Activated CD8-positive, alpha-beta T cell treated with anti-CD3 and anti-CD28 coated beads for 36 hours (primary cell): Measurements from ENCODE around the gene GPX3. TPM values are rescaled to one million over a fixed set of nuclear protein-coding genes. Genes with fewer than 3 reads are reported as not detected.

Source experiments
- ATAC-seq: fragments of 200-7000 bp; cut with Tn5 transposase; one replicate; pipeline ENCODE4 v1.10.0; 2021; ENCODE audit warnings: mild to moderate bottlenecking, moderate library complexity
- CTCF ChIA-PET: fragments of 350-600 bp; sonication (Branson Sonifier 250); formaldehyde crosslinking; loops from one replicate; lab custom pipeline; 2021; ENCODE audit warnings: antibody characterized with exemption; lab: Charles Lee
- POLR2A ChIA-PET: fragments of 350-600 bp; sonication (Branson Sonifier 250); formaldehyde crosslinking; loops from one replicate; lab custom pipeline; 2021; ENCODE audit warnings: antibody characterized with exemption; lab: Charles Lee
- DNase-seq: peaks from one replicate; pipeline ENCODE4 v3.0.0-alpha.2; 2020
- H3K27ac Mint-ChIP-seq: one replicate; pipeline ENCODE4 v1.8.0; 2021; ENCODE audit warnings: mild to moderate bottlenecking, mixed read lengths
- H3K27me3 Mint-ChIP-seq: one replicate; pipeline ENCODE4 v1.8.0; 2021; ENCODE audit warnings: mixed read lengths
- H3K36me3 Mint-ChIP-seq: one replicate; pipeline ENCODE4 v1.8.0; 2021; ENCODE audit warnings: low read depth, mixed read lengths
- H3K4me1 Mint-ChIP-seq: one replicate; pipeline ENCODE4 v1.8.0; 2021; ENCODE audit warnings: low read depth, mixed read lengths
- H3K4me3 Mint-ChIP-seq: one replicate; pipeline ENCODE4 v1.8.0; 2021; ENCODE audit warnings: mild to moderate bottlenecking, moderate library complexity, mixed read lengths
- H3K9me3 Mint-ChIP-seq: one replicate; pipeline ENCODE4 v1.8.0; 2021; ENCODE audit warnings: mixed read lengths
- CTCF ChIP-seq: fragments of 200-600 bp; IDR thresholded peaks from one replicate; pipeline ENCODE4 v1.8.0; 2022; ENCODE audit warnings: antibody characterized with exemption, mild to moderate bottlenecking
- intact Hi-C: fragments of 100-400 bp; cut with micrococcal nuclease; formaldehyde crosslinking; loops from one replicate; pipeline ENCODE4 v1.10.0; 2022
- total RNA-seq, 2 experiments: library from RNA; stranded (reverse); gene quantifications; one replicate each; pipeline ENCODE4 v1.2.3, GENCODE V29; 2021

Gene GPX3
- total RNA-seq, 2 experiments from 2014 or later, result not detected

- intact Hi-C loops, result no loop called here
- Mint-ChIP-seq H3K27me3 (no peaks in the 10 kb centered on the region), H3K4me3 (no peak overlapping the region), H3K27ac (no peak overlapping the region), H3K4me1 (no peaks in the 10 kb centered on the region), H3K36me3 (no peaks in the 10 kb centered on the region), H3K9me3 (no peaks in the 10 kb centered on the region)
- no peak for ATAC-seq
- DNase-seq, result no peak
- ChIA-PET CTCF (interaction anchor here (1.2 to 1.9 kb wide), 7 partner anchors 49 to 544 kb away, joined by 3 to 11 read pairs (median 4); no protein-coding TSS in a partner anchor), POLR2A (no interaction called here)
- no peak for TF ChIP-seq CTCF
These were observed 17.5 kb upstream of the GPX3 start for GRCh38 chr5:151002681-151003502.

- no peak for TF ChIP-seq CTCF
- Mint-ChIP-seq H3K36me3 (no peaks in the 10 kb centered on the region), H3K9me3 (no peaks in the 10 kb centered on the region), H3K27ac (no peak overlapping the region), H3K4me1 (no peaks in the 10 kb centered on the region), H3K27me3 (no peaks in the 10 kb centered on the region), H3K4me3 (no peak overlapping the region)
- POLR2A ChIA-PET, result interaction anchor here (0.7 kb wide), 1 partner anchor 107 kb away, joined by 3 read pairs; no protein-coding TSS in a partner anchor
- no peak for ATAC-seq
- intact Hi-C loops, result no loop called here
- no peak for DNase-seq
- CTCF ChIA-PET, result interaction anchor here (1.8 to 1.9 kb wide), 3 partner anchors 49 to 162 kb away, joined by 4 to 9 read pairs (median 6); no protein-coding TSS in a partner anchor
These were observed 16.9 kb upstream of the GPX3 start for GRCh38 chr5:151003503-151003860.

- Mint-ChIP-seq H3K36me3 (no peaks in the 10 kb centered on the region), H3K4me1 (no peaks in the 10 kb centered on the region), H3K27me3 (no peaks in the 10 kb centered on the region), H3K27ac (no peak overlapping the region), H3K9me3 (no peaks in the 10 kb centered on the region), H3K4me3 (no peak overlapping the region)
- ATAC-seq (no peak), DNase-seq (no peak)
- POLR2A ChIA-PET, result no interaction called here
- intact Hi-C loops, result no loop called here
- CTCF ChIA-PET, result interaction anchor here (1.9 to 2.3 kb wide), 2 partner anchors 47 to 161 kb away, joined by 6 to 9 read pairs; no protein-coding TSS in a partner anchor
- no peak for TF ChIP-seq CTCF
These were observed 15.9 kb upstream of the GPX3 start for GRCh38 chr5:151004499-151004898.

- ChIA-PET POLR2A (no interaction called here), CTCF (interaction anchor here (1.2 to 2.3 kb wide), 3 partner anchors 46 to 160 kb away, joined by 6 to 9 read pairs (median 7); no protein-coding TSS in a partner anchor)
- ATAC-seq (no peak), DNase-seq (no peak)
- H3K36me3 Mint-ChIP-seq, result no peaks in the 10 kb centered on the region
- no peaks in the 10 kb centered on the region for H3K9me3 Mint-ChIP-seq
- H3K4me1 Mint-ChIP-seq, result no peaks in the 10 kb centered on the region
- no peak overlapping the region for H3K27ac Mint-ChIP-seq
- TF ChIP-seq CTCF, result no peak
- intact Hi-C loops, result no loop called here
- H3K27me3 Mint-ChIP-seq, result no peaks in the 10 kb centered on the region
- H3K4me3 Mint-ChIP-seq, result no peak overlapping the region
These were observed 15.0 kb upstream of the GPX3 start for GRCh38 chr5:151005187-151005949.
